ENCODE measurements around the gene SLC6A9. TPM values are rescaled to one million over a fixed set of nuclear protein-coding genes. Genes with fewer than 3 reads are reported as not detected.

The SLC6A9 gene
- total and polyA plus RNA-seq, 2 of the 8 experiments (the other 6 are each of a cell fraction or from before 2014, with no cell fraction given): 20.2 to 24.2 TPM

GRCh38 chr1:43991476-43992231 lies 39.6 kb downstream of the SLC6A9 start, which contains the start of gene CCDC24 (continued):
- peak; percentile 11; the same call in 1 of the 2 replicates for TF ChIP-seq TAF1 (IDR thresholded peaks at IDR 0.05; ENCODE audit: low read depth, low read length)
- TF ChIP-seq FOSL1 (IDR thresholded peaks at IDR 0.05; ENCODE audit: insufficient read depth, low read depth, low read length): no peak
- no peak for TF ChIP-seq TBP (IDR thresholded peaks at IDR 0.05; ENCODE audit: low read depth, low read length)
- TF ChIP-seq YY1 (IDR thresholded peaks at IDR 0.05; ENCODE audit: low read depth, low read length): peak; percentile 8; the same call in 1 of the 2 replicates
- TF ChIP-seq SP1 (IDR thresholded peaks at IDR 0.05; ENCODE audit: low read depth, low read length): 0 out of 2 replicates have a peak, but pooled peaks have one; percentile 4
- no peak for TF ChIP-seq CREB1 (IDR thresholded peaks at IDR 0.05)
- TF ChIP-seq KDM5A (IDR thresholded peaks at IDR 0.05; ENCODE audit: low read length): no peak
- TF ChIP-seq KDM1A (IDR thresholded peaks at IDR 0.05; ENCODE audit: borderline replicate concordance, low read length): no peak
- TF ChIP-seq RNF2 (IDR thresholded peaks at IDR 0.05; ENCODE audit: borderline replicate concordance, low read depth, low read length, missing control alignments, poor library complexity, severe bottlenecking): no peak
- no peak for TF ChIP-seq CBX5 (IDR thresholded peaks at IDR 0.05; ENCODE audit: low read depth, low read length)
- no peak for TF ChIP-seq CHD1 (IDR thresholded peaks at IDR 0.05; ENCODE audit: low read depth, low read length)
- TF ChIP-seq NANOG (IDR thresholded peaks at IDR 0.05; ENCODE audit: insufficient read depth, low read depth, low read length, poor library complexity, severe bottlenecking): no peak
- no peak for TF ChIP-seq CTCF (IDR thresholded peaks at IDR 0.05; ENCODE audit: control extremely low read depth in 1 of 3, insufficient read depth in 1 of 3, low read depth in 1 of 3, low read length in 3 of 3)
- peak; percentile 59 for TF ChIP-seq BACH1 (IDR thresholded peaks at IDR 0.05; ENCODE audit: low read length)
- no peak for TF ChIP-seq BRCA1 (IDR thresholded peaks at IDR 0.05; ENCODE audit: low read depth, low read length)
- no peak for TF ChIP-seq ATF3 (IDR thresholded peaks at IDR 0.05; ENCODE audit: insufficient read depth, low read depth, low read length)
- TF ChIP-seq RBBP5 (IDR thresholded peaks at IDR 0.05; ENCODE audit: borderline replicate concordance, low read depth, low read length): no peak
- no peak; the same call in 1 of the 2 replicates for TF ChIP-seq SP4 (IDR thresholded peaks at IDR 0.05; ENCODE audit: low read length)
- no peak; a peak in 1 of 3 replicates for TF ChIP-seq EP300 (IDR thresholded peaks at IDR 0.05; ENCODE audit: borderline replicate concordance in 1 of 2, low read depth in 2 of 2, low read length in 2 of 2)
- no peak for TF ChIP-seq ZNF274 (IDR thresholded peaks at IDR 0.05; ENCODE audit: borderline replicate concordance, extremely low read depth, low read length)
- TF ChIP-seq RAD21 (IDR thresholded peaks at IDR 0.05 in 1 of 2, conservative IDR thresholded peaks at IDR 0.05 in 1 of 2; ENCODE audit: low read depth in 2 of 2, low read length in 2 of 2): no peak

All from H1 (cell line).